Panc1 (cell line): ENCODE data around the gene COPZ2. TPM values are rescaled to one million over a fixed set of nuclear protein-coding genes. Genes with fewer than 3 reads are reported as not detected.
"Not testable (repeated sequence)": the region's sequence is repeated elsewhere in the genome, so short reads cannot be mapped to it uniquely, and the experiment has no call there.

Experiments
- ATAC-seq: fragments of 200-7000 bp; cut with Tn5 transposase; 2 replicates; pipeline ENCODE4 v1.9.1; 2020; ENCODE audit warnings: mild to moderate bottlenecking, moderate library complexity
- BruUV-seq: library from RNA; stranded (reverse); fragments of 400-500 nt; replicated peaks from 2 replicates; lab custom pipeline; 2021; lab: Mats Ljungman, UMichigan
- CTCF ChIA-PET: fragments of 300-600 bp; sonication (Branson Sonifier 250); formaldehyde crosslinking; loops from one replicate; lab custom pipeline; 2022; ENCODE audit warnings: antibody characterized with exemption; lab: Charles Lee
- POLR2A ChIA-PET: fragments of 300-600 bp; sonication (Branson Sonifier 250); formaldehyde crosslinking; loops from one replicate; lab custom pipeline; 2022; ENCODE audit warnings: antibody characterized with exemption; lab: Charles Lee
- DNase-seq: peaks from one replicate; pipeline ENCODE4 v3.0.0-alpha.2; 2010; ENCODE audit warnings: low read depth, low spot score
- H3K27ac ChIP-seq: 2 replicates; pipeline ENCODE4 v1.5.1; 2011; ENCODE audit warnings: mild to moderate bottlenecking, low read length, inconsistent platforms
- H3K27me3 ChIP-seq: fragments of 200-500 bp; sonication (Bioruptor generic); 2 replicates; pipeline ENCODE4 v1.6.0; 2014; ENCODE audit warnings: low read length, inconsistent platforms; ENCODE audit not compliant: control insufficient read depth, insufficient read depth
- H3K36me3 ChIP-seq: fragments of 200-500 bp; sonication (Bioruptor generic); 2 replicates; pipeline ENCODE4 v1.5.1; 2014; ENCODE audit warnings: inconsistent platforms, mild to moderate bottlenecking, low read length, moderate library complexity; ENCODE audit not compliant: control insufficient read depth, insufficient read depth
- H3K4me1 ChIP-seq: 2 replicates; pipeline ENCODE4 v1.5.1; 2011; ENCODE audit warnings: inconsistent platforms, mild to moderate bottlenecking, low read length, moderate library complexity; ENCODE audit not compliant: control insufficient read depth, insufficient read depth
- H3K4me3 ChIP-seq, 2 experiments: 2 replicates each; pipeline ENCODE4 v1.5.1; 2011 to 2012; ENCODE audit warnings: low read depth in 2 of 2, low read length in 2 of 2, mild to moderate bottlenecking in 2 of 2, inconsistent platforms in 1 of 2, moderate library complexity in 1 of 2
- H3K9me3 ChIP-seq: fragments of 200-500 bp; sonication (Bioruptor generic); 2 replicates; pipeline ENCODE4 v1.5.1; 2014; ENCODE audit warnings: low read depth, mild to moderate bottlenecking, inconsistent platforms, low read length, moderate library complexity; ENCODE audit not compliant: control insufficient read depth, insufficient read depth
- CTCF ChIP-seq: fragments of 450-650 bp; IDR thresholded peaks from 2 replicates; pipeline ENCODE4 v1.5.1; 2017; ENCODE audit warnings: mild to moderate bottlenecking
- POLR2AphosphoS5 ChIP-seq: IDR thresholded peaks from 2 replicates; pipeline ENCODE4 v1.6.1; 2012; ENCODE audit warnings: mild to moderate bottlenecking, low read depth, low read length, moderate library complexity
- REST ChIP-seq, 2 experiments: IDR thresholded peaks; 2 replicates each; pipeline ENCODE4 v1.6.1; 2011 to 2012; ENCODE audit warnings: low read depth in 2 of 2, control low read depth in 1 of 2, low read length in 1 of 2, mild to moderate bottlenecking in 1 of 2, moderate library complexity in 1 of 2; ENCODE audit not compliant: insufficient read depth in 1 of 2
- SIN3A ChIP-seq: IDR thresholded peaks from 2 replicates; pipeline ENCODE4 v1.6.1; 2012; ENCODE audit warnings: low read depth, mild to moderate bottlenecking, low read length, moderate library complexity, borderline replicate concordance; ENCODE audit not compliant: insufficient read depth
- TCF7L2 ChIP-seq: IDR thresholded peaks from 2 replicates; pipeline ENCODE4 v1.6.1; 2011; ENCODE audit warnings: mild to moderate bottlenecking, low read depth, low read length, inconsistent platforms
- in situ Hi-C: cut with HindIII; loops from 2 replicates; pipeline ENCODE4 v1.10.0; 2016; ENCODE audit warnings: low sequenced_read_pairs, low pct_unique_long_range_greater_than_20kb
- intact Hi-C: fragments of 100-400 bp; cut with micrococcal nuclease; formaldehyde crosslinking; loops from one replicate; pipeline ENCODE4 v1.10.0; 2022; ENCODE audit not compliant: unreplicated experiment
- total RNA-seq: library from RNA; stranded (reverse); gene quantifications from one replicate; pipeline ENCODE4 v1.2.1, GENCODE V29; 2021; ENCODE audit not compliant: unreplicated experiment

Gene COPZ2
- total RNA-seq, 1 experiment from 2014 or later = 5.4 TPM

GRCh38 chr17:48081858-48082257 lies 44.3 kb upstream of the COPZ2 start:
- ChIA-PET CTCF (interaction anchor here (0.6 to 0.7 kb wide), 2 partner anchors 25 to 452 kb away, joined by 3 read pairs; partner anchors contain the start of gene SNX11), POLR2A (no interaction called here)
- ATAC-seq = no peak

GRCh38 chr17:48077152-48077551 lies 39.6 kb upstream of the COPZ2 start:
- H3K4me3 ChIP-seq, BruUV-seq, H3K4me1 ChIP-seq, H3K9me3 ChIP-seq, H3K27me3 ChIP-seq, in situ Hi-C loops, intact Hi-C loops, POLR2A ChIA-PET, DNase-seq, ATAC-seq, H3K27ac ChIP-seq: not testable (repeated sequence)
- CTCF ChIA-PET = interaction anchor here (0.7 kb wide), 1 partner anchor 31 kb away, joined by 6 read pairs; no protein-coding TSS in a partner anchor
- H3K36me3 ChIP-seq = peaks cover 12% of the 10 kb centered on the region

More at GRCh38 chr17:48081858-48082257, 44.3 kb upstream of the COPZ2 start:
- H3K27me3 ChIP-seq = no peaks in the 10 kb centered on the region
- peaks cover 14% of the 10 kb centered on the region; the same call in 1 of the 2 replicates for H3K4me1 ChIP-seq
- H3K4me3 ChIP-seq = no peak overlapping the region
- no peak for DNase-seq
- no peaks in the 10 kb centered on the region for H3K36me3 ChIP-seq
- H3K27ac ChIP-seq = no peak overlapping the region
- H3K9me3 ChIP-seq = no peaks in the 10 kb centered on the region
- in situ Hi-C loops = no loop called here
- TF ChIP-seq SIN3A (no peak), CTCF (no peak), REST (IDR thresholded peaks at IDR 0.05; ENCODE audit: insufficient read depth in 1 of 2, low read depth in 2 of 2, low read length in 1 of 2) (no peak), TCF7L2 (no peak)
- intact Hi-C loops = loop anchor here (5.0 kb wide), 1 partner anchor 45 kb away; no protein-coding TSS in a partner anchor
- no TSS peak for BruUV-seq

- peak; percentile 82 for ATAC-seq
These were observed 36.9 kb upstream of the COPZ2 start for GRCh38 chr17:48074322-48075081.

More at GRCh38 chr17:48074322-48075081, 36.9 kb upstream of the COPZ2 start:
- no peaks in the 10 kb centered on the region for H3K9me3 ChIP-seq
- peaks cover 12% of the 10 kb centered on the region for H3K36me3 ChIP-seq
- no TSS peak for BruUV-seq
- H3K27ac ChIP-seq = peak overlapping the region; percentile 32; the same call in 1 of the 2 replicates
- intact Hi-C loops (loop anchor here (1.0 kb wide), 1 partner anchor 48 kb away; no protein-coding TSS in a partner anchor), in situ Hi-C loops (no loop called here)
- H3K4me1 ChIP-seq = peaks cover 5% of the 10 kb centered on the region; the same call in 1 of the 2 replicates
- TF ChIP-seq REST (IDR thresholded peaks at IDR 0.05; ENCODE audit: insufficient read depth in 1 of 2, low read depth in 2 of 2, low read length in 1 of 2) (no peak), POLR2AphosphoS5 (peak; percentile 0; the same call in 1 of the 2 replicates), TCF7L2 (no peak), SIN3A (no peak), CTCF (peak; percentile 85)
- ChIA-PET POLR2A (interaction anchor here (0.6 to 0.7 kb wide), 2 partner anchors 9 to 48 kb away, joined by 3 to 8 read pairs; no protein-coding TSS in a partner anchor), CTCF (interaction anchor here (0.6 to 1.1 kb wide), 3 partner anchors 20 to 118 kb away, joined by 3 to 6 read pairs (median 3); no protein-coding TSS in a partner anchor)
- no peak overlapping the region for H3K4me3 ChIP-seq
- H3K27me3 ChIP-seq = no peaks in the 10 kb centered on the region
- peak; percentile 53 for DNase-seq
